ENCODE measurements around the gene TENM4. TPM values are rescaled to one million over a fixed set of nuclear protein-coding genes. Genes with fewer than 3 reads are reported as not detected.

The TENM4 gene
- total and polyA plus RNA-seq, 10 of the 15 experiments (the other 5 are each of a cell fraction or from before 2014, with no cell fraction given): 0.03 to 0.12 (median 0.06) TPM; not detected in 7

DNA sequence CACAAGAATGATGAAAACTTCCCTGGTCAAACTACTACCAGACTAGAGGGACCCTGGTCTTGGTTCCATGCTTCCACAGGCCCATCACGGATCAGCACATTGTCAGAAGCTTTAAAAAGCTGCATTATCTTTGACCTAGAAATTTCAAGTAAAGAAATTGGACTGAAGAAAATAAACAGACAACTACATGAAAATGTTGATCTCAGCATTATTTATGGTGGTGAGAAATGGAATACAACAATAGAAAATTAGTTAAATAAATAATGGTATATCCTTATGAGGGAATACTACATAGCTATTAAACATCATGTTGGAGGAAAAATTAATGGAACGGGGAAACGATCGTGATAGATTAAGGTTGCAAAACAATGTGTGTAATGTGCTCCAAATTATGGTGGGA lies 13.7 kb downstream of the TENM4 start:
- H3K36me3 ChIP-seq (ENCODE audit: control insufficient read depth in 2 of 2, insufficient read depth in 2 of 2, low read length in 1 of 2): no peaks in the 10 kb centered on the region
- no peaks in the 10 kb centered on the region for H3K4me1 ChIP-seq (ENCODE audit: control insufficient read depth, insufficient read depth, low read length)
- no peak overlapping the region for H3K4me3 ChIP-seq
- ChIA-PET SMC1A (ENCODE audit: uncharacterized antibody, unreplicated experiment) (no interaction called here), RAD21 (ENCODE audit: unreplicated experiment) (no interaction called here), CTCF (no interaction called here), POLR2A (no interaction called here)
- no peaks in the 10 kb centered on the region for H3K79me2 ChIP-seq (ENCODE audit: control insufficient read depth, insufficient read depth, low read length)
- no peaks in the 10 kb centered on the region for H3K27me3 ChIP-seq (replicated peaks in 1 of 2; ENCODE audit: control insufficient read depth in 2 of 2, insufficient read depth in 2 of 2, low read length in 1 of 2)
- ATAC-seq (no peak), FAIRE-seq (no peak), DNase-seq (ENCODE audit: low read depth, low spot score) (no peak)
- no peak for TF ChIP-seq RBBP5 (conservative IDR thresholded peaks at IDR 0.05)
- TF ChIP-seq ZNF24 (IDR thresholded peaks at IDR 0.05): no peak
- TF ChIP-seq, protein P1, sequence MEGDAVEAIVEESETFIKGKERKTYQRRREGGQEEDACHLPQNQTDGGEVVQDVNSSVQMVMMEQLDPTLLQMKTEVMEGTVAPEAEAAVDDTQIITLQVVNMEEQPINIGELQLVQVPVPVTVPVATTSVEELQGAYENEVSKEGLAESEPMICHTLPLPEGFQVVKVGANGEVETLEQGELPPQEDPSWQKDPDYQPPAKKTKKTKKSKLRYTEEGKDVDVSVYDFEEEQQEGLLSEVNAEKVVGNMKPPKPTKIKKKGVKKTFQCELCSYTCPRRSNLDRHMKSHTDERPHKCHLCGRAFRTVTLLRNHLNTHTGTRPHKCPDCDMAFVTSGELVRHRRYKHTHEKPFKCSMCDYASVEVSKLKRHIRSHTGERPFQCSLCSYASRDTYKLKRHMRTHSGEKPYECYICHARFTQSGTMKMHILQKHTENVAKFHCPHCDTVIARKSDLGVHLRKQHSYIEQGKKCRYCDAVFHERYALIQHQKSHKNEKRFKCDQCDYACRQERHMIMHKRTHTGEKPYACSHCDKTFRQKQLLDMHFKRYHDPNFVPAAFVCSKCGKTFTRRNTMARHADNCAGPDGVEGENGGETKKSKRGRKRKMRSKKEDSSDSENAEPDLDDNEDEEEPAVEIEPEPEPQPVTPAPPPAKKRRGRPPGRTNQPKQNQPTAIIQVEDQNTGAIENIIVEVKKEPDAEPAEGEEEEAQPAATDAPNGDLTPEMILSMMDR (IDR thresholded peaks at IDR 0.05 in 2 of 3, conservative IDR thresholded peaks at IDR 0.05 in 1 of 3; ENCODE audit: control insufficient read depth in 2 of 3, extremely low read depth in 1 of 3, insufficient read depth in 1 of 3, low read depth in 3 of 3, low read length in 3 of 3): no peak
- TF ChIP-seq, protein P2, sequence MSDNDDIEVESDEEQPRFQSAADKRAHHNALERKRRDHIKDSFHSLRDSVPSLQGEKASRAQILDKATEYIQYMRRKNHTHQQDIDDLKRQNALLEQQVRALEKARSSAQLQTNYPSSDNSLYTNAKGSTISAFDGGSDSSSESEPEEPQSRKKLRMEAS (IDR thresholded peaks at IDR 0.05; ENCODE audit: low read depth, low read length): no peak
- TF ChIP-seq, protein P3, sequence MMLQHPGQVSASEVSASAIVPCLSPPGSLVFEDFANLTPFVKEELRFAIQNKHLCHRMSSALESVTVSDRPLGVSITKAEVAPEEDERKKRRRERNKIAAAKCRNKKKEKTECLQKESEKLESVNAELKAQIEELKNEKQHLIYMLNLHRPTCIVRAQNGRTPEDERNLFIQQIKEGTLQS (IDR thresholded peaks at IDR 0.05; ENCODE audit: borderline replicate concordance, extremely low read depth, low read depth, low read length): no peak
- TF ChIP-seq MYB (IDR thresholded peaks at IDR 0.05; ENCODE audit: borderline replicate concordance, low read depth, low read length): no peak
- TF ChIP-seq NR2C1 (IDR thresholded peaks at IDR 0.05): no peak
- TF ChIP-seq, protein P4, sequence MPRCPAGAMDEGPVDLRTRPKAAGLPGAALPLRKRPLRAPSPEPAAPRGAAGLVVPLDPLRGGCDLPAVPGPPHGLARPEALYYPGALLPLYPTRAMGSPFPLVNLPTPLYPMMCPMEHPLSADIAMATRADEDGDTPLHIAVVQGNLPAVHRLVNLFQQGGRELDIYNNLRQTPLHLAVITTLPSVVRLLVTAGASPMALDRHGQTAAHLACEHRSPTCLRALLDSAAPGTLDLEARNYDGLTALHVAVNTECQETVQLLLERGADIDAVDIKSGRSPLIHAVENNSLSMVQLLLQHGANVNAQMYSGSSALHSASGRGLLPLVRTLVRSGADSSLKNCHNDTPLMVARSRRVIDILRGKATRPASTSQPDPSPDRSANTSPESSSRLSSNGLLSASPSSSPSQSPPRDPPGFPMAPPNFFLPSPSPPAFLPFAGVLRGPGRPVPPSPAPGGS (IDR thresholded peaks at IDR 0.05; ENCODE audit: borderline replicate concordance, insufficient read depth, low read depth, low read length, poor library complexity, severe bottlenecking): no peak
- TF ChIP-seq CBFB (IDR thresholded peaks at IDR 0.05; ENCODE audit: low read depth): no peak
- TF ChIP-seq NFIC (IDR thresholded peaks at IDR 0.05; ENCODE audit: low read depth, low read length): no peak
- no peak for TF ChIP-seq ZZZ3 (IDR thresholded peaks at IDR 0.05; ENCODE audit: control insufficient read depth, insufficient read length, low read depth)
- TF ChIP-seq ATF7 (IDR thresholded peaks at IDR 0.05; ENCODE audit: low read depth): no peak
- TF ChIP-seq PML (IDR thresholded peaks at IDR 0.05; ENCODE audit: low read length): no peak
- H3K9ac ChIP-seq (ENCODE audit: control insufficient read depth, insufficient read depth, low read length): no peak overlapping the region
- intact Hi-C loops (cut with micrococcal nuclease; ENCODE audit: unreplicated experiment): no loop called here
- no peak overlapping the region for H3K4me2 ChIP-seq (ENCODE audit: control insufficient read depth, insufficient read depth)
- WGBS (ENCODE audit: insufficient coverage, insufficient replicate concordance, low lambda C conversion rate, missing lambda C conversion rate): 63% methylated on average over 4 of the region's 4 CpGs
- H3K27ac ChIP-seq (ENCODE audit: control insufficient read depth, insufficient read depth): no peak overlapping the region
- BruUV-seq (replicated peaks): no TSS peak
- no peak overlapping the region for H2AFZ ChIP-seq (ENCODE audit: control insufficient read depth, low read depth, low read length)
- H4K20me1 ChIP-seq (ENCODE audit: control insufficient read depth, insufficient read depth): no peaks in the 10 kb centered on the region
- no peaks in the 10 kb centered on the region for H3K9me3 ChIP-seq (replicated peaks; ENCODE audit: control insufficient read depth, insufficient read depth, low read length)
- in situ Hi-C loops (cut with MboI): no loop called here
